ENCODE measurements around the gene UBN1.

Gene UBN1

GRCh38 chr16:4860727-4861342 lies 13.6 kb downstream of the UBN1 start:
- Histone ChIP-seq H3K27ac (ENCODE audit: low read depth, low read length, poor library complexity, severe bottlenecking) (no peak overlapping the region), H2AFZ (ENCODE audit: low read length) (no peak overlapping the region), H3K9me2 (ENCODE audit: low read depth, low read length) (no peaks in the 10 kb centered on the region), H3K27me3 (ENCODE audit: insufficient read depth, low read length) (no peaks in the 10 kb centered on the region), H3F3A (ENCODE audit: insufficient read depth, low read length) (no peaks in the 10 kb centered on the region), H3K4me2 (ENCODE audit: low read length) (no peak overlapping the region), H3K4me1 (ENCODE audit: insufficient read depth, low read length, severe bottlenecking) (no peaks in the 10 kb centered on the region), H3K4me3 (ENCODE audit: low read depth, low read length, poor library complexity, severe bottlenecking) (no peak overlapping the region), H3K9ac (ENCODE audit: low read length) (no peak overlapping the region), H4K20me1 (ENCODE audit: insufficient read depth, low read length) (no peaks in the 10 kb centered on the region), H3K79me2 (ENCODE audit: insufficient read depth, low read length) (peaks cover 21% of the 10 kb centered on the region), H3K9me3 (ENCODE audit: low read length) (no peaks in the 10 kb centered on the region), H3K36me3 (ENCODE audit: insufficient read depth, low read length) (peaks cover 84% of the 10 kb centered on the region)
- TF ChIP-seq EZH2 (IDR thresholded peaks at IDR 0.05; ENCODE audit: borderline replicate concordance, low read length) = no peak
- no peak for TF ChIP-seq CTCF (IDR thresholded peaks at IDR 0.05; ENCODE audit: low read length)

- Histone ChIP-seq H2AFZ (ENCODE audit: low read length) (no peak overlapping the region), H4K20me1 (ENCODE audit: insufficient read depth, low read length) (no peaks in the 10 kb centered on the region), H3K9ac (ENCODE audit: low read length) (no peak overlapping the region), H3F3A (ENCODE audit: insufficient read depth, low read length) (no peaks in the 10 kb centered on the region), H3K4me2 (ENCODE audit: low read length) (no peak overlapping the region), H3K36me3 (ENCODE audit: insufficient read depth, low read length) (peaks cover 67% of the 10 kb centered on the region), H3K4me1 (ENCODE audit: insufficient read depth, low read length, severe bottlenecking) (no peaks in the 10 kb centered on the region), H3K79me2 (ENCODE audit: insufficient read depth, low read length) (peaks cover 27% of the 10 kb centered on the region), H3K4me3 (ENCODE audit: low read depth, low read length, poor library complexity, severe bottlenecking) (no peak overlapping the region), H3K27me3 (ENCODE audit: insufficient read depth, low read length) (no peaks in the 10 kb centered on the region), H3K9me3 (ENCODE audit: low read length) (no peaks in the 10 kb centered on the region), H3K9me2 (ENCODE audit: low read depth, low read length) (no peaks in the 10 kb centered on the region), H3K27ac (ENCODE audit: low read depth, low read length, poor library complexity, severe bottlenecking) (no peak overlapping the region)
- TF ChIP-seq EZH2 (IDR thresholded peaks at IDR 0.05; ENCODE audit: borderline replicate concordance, low read length) (no peak), CTCF (IDR thresholded peaks at IDR 0.05; ENCODE audit: low read length) (no peak)
These were observed 15.4 kb downstream of the UBN1 start for GRCh38 chr16:4862639-4863038.

- Histone ChIP-seq H3F3A (ENCODE audit: insufficient read depth, low read length) (no peaks in the 10 kb centered on the region), H3K36me3 (ENCODE audit: insufficient read depth, low read length) (peaks cover 66% of the 10 kb centered on the region), H3K4me1 (ENCODE audit: insufficient read depth, low read length, severe bottlenecking) (no peaks in the 10 kb centered on the region), H3K9me3 (ENCODE audit: low read length) (no peaks in the 10 kb centered on the region), H4K20me1 (ENCODE audit: insufficient read depth, low read length) (no peaks in the 10 kb centered on the region), H3K27me3 (ENCODE audit: insufficient read depth, low read length) (no peaks in the 10 kb centered on the region), H2AFZ (ENCODE audit: low read length) (no peak overlapping the region), H3K4me3 (ENCODE audit: low read depth, low read length, poor library complexity, severe bottlenecking) (no peak overlapping the region), H3K9me2 (ENCODE audit: low read depth, low read length) (no peaks in the 10 kb centered on the region), H3K4me2 (ENCODE audit: low read length) (no peak overlapping the region), H3K27ac (ENCODE audit: low read depth, low read length, poor library complexity, severe bottlenecking) (no peak overlapping the region), H3K9ac (ENCODE audit: low read length) (no peak overlapping the region), H3K79me2 (ENCODE audit: insufficient read depth, low read length) (peaks cover 27% of the 10 kb centered on the region)
- TF ChIP-seq CTCF (IDR thresholded peaks at IDR 0.05; ENCODE audit: low read length) = no peak
- TF ChIP-seq EZH2 (IDR thresholded peaks at IDR 0.05; ENCODE audit: borderline replicate concordance, low read length) = no peak
These were observed 17.4 kb downstream of the UBN1 start for GRCh38 chr16:4864728-4865127.

Measured in OCI-LY1 (cell line).